ENCODE results near the gene PNMA1. TPM values are rescaled to one million over a fixed set of nuclear protein-coding genes. Genes with fewer than 3 reads are reported as not detected.
A peak's percentile ranks its signal among the peaks of the same experiment; 100 is the strongest.

Gene PNMA1
- total RNA-seq, 2 experiments from 2014 or later, result 32.1 to 34.9 TPM

DNA sequence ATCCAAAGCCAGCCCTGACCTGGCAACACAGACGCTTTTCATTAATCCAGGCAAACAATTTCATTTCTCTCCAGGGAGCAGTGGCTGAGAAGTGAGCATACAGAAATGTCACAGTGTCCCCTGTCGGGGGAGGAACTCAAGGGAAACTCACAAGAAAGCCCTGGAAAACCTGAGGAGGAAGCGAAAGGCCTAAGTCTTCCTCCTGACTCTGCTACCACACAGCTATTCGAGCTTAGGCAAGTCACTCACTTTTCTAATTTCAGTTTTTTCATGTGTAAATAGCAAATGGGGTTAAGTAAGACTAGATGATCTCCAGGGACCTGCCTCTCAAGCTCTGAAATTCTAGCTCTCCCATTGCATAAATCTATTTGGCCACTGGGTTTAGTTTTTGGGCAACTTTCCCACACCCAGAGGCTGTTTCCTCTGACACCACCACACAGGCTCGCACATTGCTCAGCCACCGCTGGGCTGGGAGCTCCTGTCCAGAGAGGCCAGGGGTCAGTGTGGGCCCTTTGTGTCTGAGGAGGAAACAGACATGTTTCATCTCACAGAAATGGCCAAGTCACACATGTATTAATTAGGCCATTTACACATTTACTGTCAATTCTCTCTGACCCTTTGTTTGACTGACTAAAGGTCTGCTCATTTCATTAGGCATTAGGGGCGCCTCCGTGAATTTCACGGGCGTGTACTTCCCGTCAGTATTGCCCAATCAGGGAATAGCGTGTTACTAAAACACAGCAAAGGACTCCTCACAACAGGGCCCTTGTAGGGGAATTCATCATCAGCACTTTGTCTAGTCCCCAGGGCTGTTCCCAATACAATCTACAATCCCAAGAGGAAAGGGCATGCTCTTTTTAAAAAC, 9.8 kb upstream of the PNMA1 start:
- H3K27ac Mint-ChIP-seq, result no peak overlapping the region
- ATAC-seq (ENCODE audit: low read depth) (no peak), DNase-seq (no peak)
- no peaks in the 10 kb centered on the region for H3K9me3 Mint-ChIP-seq
- no peak overlapping the region for H3K4me3 Mint-ChIP-seq
- peaks cover 13% of the 10 kb centered on the region for H3K4me1 Mint-ChIP-seq
- peaks cover 35% of the 10 kb centered on the region for H3K36me3 Mint-ChIP-seq
- POLR2A ChIA-PET, result no interaction called here
- no peaks in the 10 kb centered on the region for H3K27me3 Mint-ChIP-seq

DNA sequence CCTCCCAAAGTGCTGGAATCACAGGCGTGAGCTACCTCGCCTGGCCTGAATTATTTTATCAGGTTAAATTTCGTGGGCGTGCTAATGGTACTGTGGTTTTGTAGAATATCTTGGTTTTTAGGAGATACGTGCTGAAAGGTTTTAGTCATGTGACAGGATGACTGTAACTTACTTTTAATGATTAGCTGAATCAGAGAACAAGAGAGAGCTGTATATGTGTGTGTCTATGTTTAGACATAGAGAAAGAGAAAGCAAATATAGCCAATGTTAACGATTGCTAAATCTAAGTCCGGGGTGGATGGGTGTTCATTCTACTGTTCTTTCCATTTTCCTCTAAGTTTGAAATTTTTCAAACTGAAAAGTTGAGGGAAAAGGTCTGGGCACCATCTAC, 9.2 kb upstream of the PNMA1 start:
- Mint-ChIP-seq H3K4me3 (no peak overlapping the region), H3K27me3 (no peaks in the 10 kb centered on the region), H3K9me3 (no peaks in the 10 kb centered on the region), H3K27ac (peak overlapping the region; percentile 50), H3K4me1 (peaks cover 6% of the 10 kb centered on the region), H3K36me3 (peaks cover 30% of the 10 kb centered on the region)
- ATAC-seq (ENCODE audit: low read depth) (no peak), DNase-seq (no peak)
- POLR2A ChIA-PET, result no interaction called here

DNA sequence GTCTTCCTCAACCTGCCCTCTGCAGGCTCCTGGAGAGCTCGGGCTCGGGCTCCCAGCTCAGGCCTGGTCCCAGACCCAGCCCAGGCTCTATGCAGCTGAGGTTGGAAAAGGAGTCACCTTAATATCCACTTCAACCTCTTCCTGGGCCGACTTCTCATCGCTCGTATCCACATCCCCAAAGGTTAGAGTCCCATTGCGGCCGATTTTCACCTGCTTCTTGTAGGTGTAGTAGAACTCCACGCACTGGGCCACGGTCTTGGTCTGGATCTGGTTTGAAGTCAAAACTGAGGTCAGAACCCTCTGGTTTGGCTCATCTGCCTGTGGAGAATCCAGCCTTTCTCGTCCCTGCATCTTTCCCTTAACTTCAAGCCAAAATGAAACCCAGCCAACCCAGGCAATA, 8.4 kb upstream of the PNMA1 start:
- ATAC-seq (ENCODE audit: low read depth), result no peak
- Mint-ChIP-seq H3K27ac (no peak overlapping the region), H3K36me3 (peaks cover 25% of the 10 kb centered on the region), H3K9me3 (no peaks in the 10 kb centered on the region), H3K27me3 (no peaks in the 10 kb centered on the region), H3K4me3 (no peak overlapping the region), H3K4me1 (peaks cover 6% of the 10 kb centered on the region)
- no peak for DNase-seq
- POLR2A ChIA-PET, result no interaction called here

DNA sequence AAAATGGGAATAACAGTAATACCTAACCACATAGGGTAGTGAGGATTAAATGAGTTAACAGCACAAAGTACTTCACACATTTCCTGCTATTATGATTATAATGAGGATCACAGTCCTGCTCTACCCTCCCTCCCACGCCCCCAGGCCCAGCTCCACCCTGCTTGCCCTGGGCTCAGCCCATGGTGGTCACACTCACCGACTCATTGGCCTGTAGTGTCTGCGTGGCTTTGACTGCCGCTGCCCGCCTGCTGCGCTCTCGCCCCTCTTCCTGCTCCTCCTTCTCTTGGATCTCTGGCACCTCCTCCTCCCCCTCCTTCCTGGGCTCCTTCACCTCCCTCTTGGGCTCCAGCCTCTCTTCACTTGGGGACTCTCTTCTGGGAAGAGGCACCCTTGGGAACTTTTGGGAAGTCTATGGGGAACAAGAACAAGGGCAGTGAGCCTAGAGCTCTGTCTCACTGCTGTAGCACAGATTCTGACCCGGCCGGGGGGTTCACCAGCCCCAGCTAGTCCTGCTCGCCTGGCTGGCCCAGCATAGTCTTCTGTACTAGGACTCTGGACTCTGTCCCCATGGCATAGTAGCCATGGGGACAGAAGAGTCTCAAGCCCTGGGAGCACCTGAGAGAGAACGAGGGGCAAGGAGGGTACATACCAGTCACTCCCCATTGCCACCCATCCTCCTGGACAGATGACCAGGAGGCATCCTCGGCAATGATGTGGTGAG, 7.1 kb upstream of the PNMA1 start:
- H3K4me1 Mint-ChIP-seq, result peaks cover 5% of the 10 kb centered on the region
- POLR2A ChIA-PET, result interaction anchor here (0.5 kb wide), 1 partner anchor 12 kb away, joined by 3 read pairs; no protein-coding TSS in a partner anchor
- no peaks in the 10 kb centered on the region for H3K9me3 Mint-ChIP-seq
- H3K27me3 Mint-ChIP-seq, result no peaks in the 10 kb centered on the region
- no peak for DNase-seq
- H3K36me3 Mint-ChIP-seq, result peaks cover 22% of the 10 kb centered on the region
- H3K4me3 Mint-ChIP-seq, result no peak overlapping the region
- no peak overlapping the region for H3K27ac Mint-ChIP-seq
- no peak for ATAC-seq (ENCODE audit: low read depth)

DNA sequence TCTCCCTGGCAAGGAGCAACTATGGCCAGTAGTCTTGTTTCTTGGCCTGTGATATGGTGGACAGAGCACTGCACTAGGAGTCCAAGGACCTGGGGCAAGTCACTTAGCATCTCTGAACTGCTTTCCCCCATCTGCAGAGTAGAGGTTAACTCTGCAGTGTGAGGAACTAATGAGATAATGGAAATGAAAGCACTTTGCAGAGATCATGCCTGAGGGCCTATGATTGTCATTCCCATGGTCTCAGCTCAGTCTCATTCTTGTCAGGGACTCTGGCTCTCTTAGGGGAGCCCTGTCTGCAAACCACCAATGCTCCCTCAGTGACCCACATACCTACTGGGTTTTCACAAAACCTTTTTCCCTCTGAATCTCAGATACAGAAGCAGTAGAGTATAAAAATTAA, 6.5 kb upstream of the PNMA1 start:
- Mint-ChIP-seq H3K27ac (no peak overlapping the region), H3K36me3 (peaks cover 25% of the 10 kb centered on the region), H3K27me3 (no peaks in the 10 kb centered on the region), H3K4me3 (no peak overlapping the region), H3K4me1 (peaks cover 5% of the 10 kb centered on the region), H3K9me3 (no peaks in the 10 kb centered on the region)
- POLR2A ChIA-PET, result interaction anchor here (0.5 to 1.0 kb wide), 2 partner anchors 12 to 23 kb away, joined by 3 to 5 read pairs; no protein-coding TSS in a partner anchor
- no peak for ATAC-seq (ENCODE audit: low read depth)
- no peak for DNase-seq

DNA sequence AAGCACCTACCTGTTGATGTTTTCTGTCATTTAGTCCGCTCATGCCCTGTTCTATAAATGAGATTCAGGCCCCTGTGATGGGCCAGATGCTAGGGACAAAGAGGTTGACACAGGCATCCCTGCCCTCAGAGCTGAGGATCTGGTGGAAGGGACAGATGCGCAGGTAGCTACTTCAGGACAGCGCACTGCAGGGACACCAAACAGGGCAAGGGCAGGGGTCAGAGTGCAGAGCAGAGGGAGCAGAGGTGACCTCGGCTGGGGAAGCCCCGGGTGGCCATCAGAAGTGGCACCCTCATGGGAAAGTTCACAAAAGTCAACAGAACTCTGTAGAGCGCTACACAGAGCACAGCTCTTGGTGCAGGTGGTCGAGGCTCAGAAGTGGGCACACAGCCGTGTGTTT, 5.6 kb upstream of the PNMA1 start:
- ATAC-seq (ENCODE audit: low read depth), result no peak
- POLR2A ChIA-PET, result interaction anchor here (0.7 to 1.0 kb wide), 2 partner anchors 24 to 134 kb away, joined by 3 to 5 read pairs; no protein-coding TSS in a partner anchor
- Mint-ChIP-seq H3K4me3 (no peak overlapping the region), H3K9me3 (no peaks in the 10 kb centered on the region), H3K27me3 (no peaks in the 10 kb centered on the region), H3K4me1 (peaks cover 6% of the 10 kb centered on the region), H3K27ac (no peak overlapping the region), H3K36me3 (peaks cover 24% of the 10 kb centered on the region)
- DNase-seq, result no peak

DNA sequence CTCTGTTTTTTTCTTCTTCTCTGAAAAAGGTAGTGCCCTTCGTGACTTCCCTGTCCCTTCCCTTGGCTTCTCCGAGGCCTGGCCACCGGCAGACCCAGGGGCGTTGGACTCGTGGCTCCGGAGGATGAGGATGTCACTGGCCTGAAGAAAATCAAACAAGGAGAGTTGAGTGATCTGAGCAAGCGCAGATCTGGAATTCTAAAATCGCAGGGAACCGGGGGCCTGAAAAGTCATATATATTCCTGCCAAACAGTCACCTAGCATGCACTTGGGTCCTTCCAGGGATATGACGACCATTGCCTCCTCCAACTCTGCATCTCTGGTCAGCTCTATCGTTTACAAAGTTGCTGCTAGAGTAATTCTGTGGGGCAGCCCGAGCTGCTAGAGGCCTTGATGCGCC, 5.2 kb upstream of the PNMA1 start:
- Mint-ChIP-seq H3K4me3 (no peak overlapping the region), H3K27me3 (no peaks in the 10 kb centered on the region), H3K4me1 (peaks cover 10% of the 10 kb centered on the region), H3K27ac (no peak overlapping the region), H3K9me3 (no peaks in the 10 kb centered on the region), H3K36me3 (peaks cover 25% of the 10 kb centered on the region)
- ATAC-seq (ENCODE audit: low read depth) (no peak), DNase-seq (no peak)
- POLR2A ChIA-PET, result interaction anchor here (0.7 kb wide), 1 partner anchor 135 kb away, joined by 3 read pairs; no protein-coding TSS in a partner anchor

DNA sequence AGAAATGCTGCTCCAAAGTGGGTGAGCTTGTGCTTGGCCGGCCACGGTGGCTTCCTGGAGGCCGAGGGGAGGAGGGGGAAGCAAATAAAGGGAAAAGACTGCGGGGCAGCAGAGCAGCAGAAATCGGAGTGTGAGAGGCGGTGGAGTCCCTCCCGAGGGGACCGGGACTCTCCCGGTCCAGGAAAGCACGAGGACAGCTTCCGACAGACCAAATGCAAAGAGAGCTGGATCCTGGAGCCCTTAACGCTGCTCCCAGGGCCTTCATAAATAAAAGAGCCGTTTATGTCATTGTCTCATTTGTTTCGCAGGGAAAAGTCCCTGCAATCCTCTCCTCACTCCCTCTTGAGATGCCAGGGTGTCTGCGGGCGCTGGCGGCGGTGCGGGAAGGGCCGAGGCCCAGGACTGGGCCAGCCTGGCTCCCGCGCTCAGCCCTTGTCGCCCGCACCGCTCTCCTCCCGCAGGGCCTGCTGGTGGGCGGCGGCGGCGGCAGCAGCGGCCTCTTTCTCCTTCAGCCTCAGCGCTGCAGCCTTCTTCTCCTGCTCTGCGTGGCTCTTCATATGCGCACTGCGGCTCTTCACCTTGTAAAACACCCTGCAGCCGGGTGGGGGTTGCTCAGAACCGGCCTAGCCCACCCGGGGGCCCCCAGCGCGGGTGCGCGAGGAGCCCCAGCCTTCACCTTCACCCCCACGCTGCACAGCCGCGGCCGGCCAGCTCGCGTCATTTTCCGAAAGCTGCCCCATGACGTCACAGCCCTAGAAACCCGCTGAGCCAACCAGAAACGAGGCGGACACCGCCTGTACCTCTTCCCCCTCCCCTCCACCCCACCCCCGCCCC, 4.5 kb upstream of the PNMA1 start:
- Mint-ChIP-seq H3K36me3 (peaks cover 25% of the 10 kb centered on the region), H3K4me1 (peaks cover 9% of the 10 kb centered on the region), H3K27ac (no peak overlapping the region), H3K4me3 (no peak overlapping the region), H3K27me3 (no peaks in the 10 kb centered on the region), H3K9me3 (no peaks in the 10 kb centered on the region)
- POLR2A ChIA-PET, result no interaction called here
- no peak for ATAC-seq (ENCODE audit: low read depth)
- DNase-seq, result no peak

DNA sequence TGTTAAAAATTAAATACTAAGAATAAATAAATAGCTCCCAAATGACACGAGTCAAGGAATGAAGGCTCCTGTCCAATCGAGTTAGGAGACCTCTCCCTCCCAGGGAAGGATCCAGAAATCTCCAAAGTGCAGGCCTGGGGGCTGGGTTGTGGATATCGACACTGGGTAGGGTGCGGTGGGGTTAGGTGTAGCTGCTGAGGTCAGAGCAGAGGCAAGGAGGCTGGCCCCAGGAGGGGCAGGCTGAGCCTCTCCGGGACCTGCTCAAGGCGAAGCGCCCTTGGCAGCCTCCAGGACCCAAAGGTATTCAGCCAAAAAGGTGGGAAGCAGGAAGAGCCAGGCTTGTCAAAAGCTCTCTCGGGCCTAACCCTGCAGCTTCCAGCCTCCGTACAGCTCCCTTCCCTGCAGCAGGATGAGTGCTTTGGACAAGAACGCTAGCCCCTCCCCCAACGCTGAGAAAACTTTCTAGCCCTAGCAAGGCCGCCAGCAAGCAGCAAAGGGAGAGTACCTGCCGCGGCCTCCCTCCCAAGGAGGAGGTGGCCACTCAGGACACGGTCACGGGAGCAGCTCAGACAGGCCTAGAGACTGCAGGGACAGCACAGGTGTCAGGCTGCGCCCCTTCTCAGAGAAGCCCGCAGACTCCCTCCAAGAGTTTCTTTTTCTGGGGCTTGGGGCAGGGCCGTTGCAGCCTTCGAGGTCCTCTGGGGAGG, 3.7 kb upstream of the PNMA1 start:
- Mint-ChIP-seq H3K9me3 (no peaks in the 10 kb centered on the region), H3K27me3 (no peaks in the 10 kb centered on the region), H3K36me3 (peaks cover 22% of the 10 kb centered on the region), H3K27ac (no peak overlapping the region), H3K4me3 (no peak overlapping the region), H3K4me1 (peaks cover 12% of the 10 kb centered on the region)
- POLR2A ChIA-PET, result no interaction called here
- DNase-seq (no peak), ATAC-seq (ENCODE audit: low read depth) (no peak)

DNA sequence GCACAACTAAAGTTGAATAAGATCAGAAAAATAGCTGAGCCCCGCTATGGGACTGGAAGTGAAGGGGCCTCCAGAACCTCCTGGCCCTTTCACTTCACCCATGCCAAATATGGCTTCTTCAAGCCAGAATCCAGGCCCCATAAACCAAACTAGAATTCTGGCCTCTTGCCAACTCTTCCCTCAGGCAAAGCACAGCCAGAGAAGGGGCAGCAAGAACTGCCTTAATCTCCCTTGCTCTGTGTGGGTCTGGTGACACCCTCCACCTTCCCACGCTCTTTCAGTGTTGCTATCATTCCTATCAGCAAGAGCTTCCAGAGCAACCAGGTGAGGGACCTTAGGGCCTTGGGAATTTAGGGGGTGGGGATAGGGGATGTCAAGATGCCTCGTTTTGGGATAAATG, 3.1 kb upstream of the PNMA1 start:
- DNase-seq (no peak), ATAC-seq (ENCODE audit: low read depth) (no peak)
- POLR2A ChIA-PET, result interaction anchor here (0.7 kb wide), 1 partner anchor 112 kb away, joined by 5 read pairs; no protein-coding TSS in a partner anchor
- peaks cover 14% of the 10 kb centered on the region for H3K4me1 Mint-ChIP-seq
- no peak overlapping the region for H3K4me3 Mint-ChIP-seq
- no peaks in the 10 kb centered on the region for H3K27me3 Mint-ChIP-seq
- H3K9me3 Mint-ChIP-seq, result no peaks in the 10 kb centered on the region
- peaks cover 19% of the 10 kb centered on the region for H3K36me3 Mint-ChIP-seq
- no peak overlapping the region for H3K27ac Mint-ChIP-seq

DNA sequence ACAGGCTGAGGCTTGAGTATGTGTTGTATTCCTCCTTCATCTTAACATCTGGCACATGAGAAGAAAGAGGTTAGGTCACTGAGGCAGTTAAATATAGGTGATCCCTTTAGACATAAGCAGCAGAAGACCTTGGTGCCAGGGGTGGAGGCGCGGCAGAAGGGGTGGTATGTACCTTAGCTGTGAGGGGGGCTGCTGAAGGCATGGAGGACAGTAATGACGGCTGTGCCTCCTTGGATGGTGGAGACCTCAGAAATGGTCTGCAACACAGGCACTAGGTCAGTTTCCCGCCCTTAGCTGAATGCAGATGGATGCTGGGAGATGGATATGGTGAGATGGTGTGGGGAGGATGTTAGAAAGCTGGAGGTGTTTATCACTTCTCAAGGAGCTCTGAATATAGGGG, 1.5 kb upstream of the PNMA1 start:
- Mint-ChIP-seq H3K27me3 (no peaks in the 10 kb centered on the region), H3K4me1 (peaks cover 19% of the 10 kb centered on the region), H3K4me3 (no peak overlapping the region), H3K27ac (peak overlapping the region; percentile 53), H3K36me3 (peaks cover 14% of the 10 kb centered on the region), H3K9me3 (no peaks in the 10 kb centered on the region)
- DNase-seq, result no peak
- POLR2A ChIA-PET, result no interaction called here
- ATAC-seq (ENCODE audit: low read depth), result no peak

DNA sequence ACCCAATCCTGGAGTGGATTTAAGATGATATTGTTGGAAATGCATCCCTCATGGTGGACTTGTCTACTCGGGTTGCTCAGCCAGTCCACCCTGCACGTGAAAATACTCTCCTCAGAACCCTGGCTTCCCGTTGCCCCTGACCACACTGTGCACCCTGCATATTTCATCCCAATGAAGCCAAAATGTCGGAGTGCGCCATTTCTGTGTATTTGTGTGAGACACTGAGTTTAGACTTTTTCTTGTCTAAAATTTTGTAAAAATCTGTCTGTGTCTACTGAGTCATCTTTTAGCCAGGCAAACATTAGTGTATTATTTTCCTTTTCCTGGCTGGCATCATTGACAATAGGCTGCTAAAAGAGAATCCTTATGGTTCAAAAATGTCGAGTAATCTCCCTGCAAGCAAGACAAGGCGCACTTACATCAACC, 485 bp upstream of the PNMA1 start:
- Mint-ChIP-seq H3K4me3 (peak overlapping the region; percentile 71), H3K4me1 (peaks cover 23% of the 10 kb centered on the region), H3K9me3 (no peaks in the 10 kb centered on the region), H3K27ac (no peak overlapping the region), H3K36me3 (peaks cover 16% of the 10 kb centered on the region), H3K27me3 (no peaks in the 10 kb centered on the region)
- ATAC-seq (ENCODE audit: low read depth), result no peak
- POLR2A ChIA-PET, result interaction anchor here (0.7 to 3.8 kb wide), 6 partner anchors 14 to 111 kb away, joined by 3 to 20 read pairs (median 3); a partner anchor contains a TSS
- no peak for DNase-seq

Measured in activated naive CD8-positive, alpha-beta T cell treated with anti-CD3 and anti-CD28 coated beads, Interleukin-2, amount 10 ng/mL, durations not matched to agents 7 days and 5 days (primary cell).